Prostate gland (tissue), 2 donors: Measurements from ENCODE around the gene SLC35F4. TPM values are rescaled to one million over a fixed set of nuclear protein-coding genes. Genes with fewer than 3 reads are reported as not detected.
"Not testable (repeated sequence)": the region's sequence is repeated elsewhere in the genome, so short reads cannot be mapped to it uniquely, and the experiment has no call there.

Source experiments
- DNase-seq: peaks from one replicate; pipeline ENCODE4 v3.0.0-alpha.2; 2019; ENCODE audit warnings: low spot score
- H3K27ac ChIP-seq, 2 donors: fragments of 200-600 bp; sonication (generic); 2 replicates each; pipeline ENCODE4 v1.5.1; 2017 to 2019
- H3K27me3 ChIP-seq: fragments of 200-600 bp; sonication (generic); replicated peaks from 2 replicates; pipeline ENCODE4 v1.5.1; 2019; ENCODE audit not compliant: insufficient read depth
- H3K36me3 ChIP-seq, 2 donors: fragments of 200-600 bp; sonication (generic); 1 replicate in 1 of 2; 2 replicates in 1 of 2; pipeline versions ENCODE4 v1.5.1 to v1.8.1; 2017 to 2019
- H3K4me1 ChIP-seq: fragments of 200-600 bp; sonication (generic); replicated peaks from 2 replicates; pipeline ENCODE4 v1.5.1; 2019
- H3K4me3 ChIP-seq, 2 donors: fragments of 200-600 bp; sonication (generic); 2 replicates each; pipeline ENCODE4 v1.5.1; 2017 to 2019
- H3K9me3 ChIP-seq: fragments of 200-600 bp; sonication (generic); 2 replicates; pipeline ENCODE4 v1.5.1; 2017
- CTCF ChIP-seq, 4 experiments: fragments of 200-600 bp in 2 of 4; fragments of 450-650 bp in 2 of 4; sonication (generic) in 2 of 4; IDR thresholded peaks; 1 replicate in 3 of 4; 2 replicates in 1 of 4; pipeline ENCODE4 v1.5.1; 2016 to 2019; ENCODE audit warnings: antibody characterized with exemption in 4 of 4, mild to moderate bottlenecking in 2 of 4, moderate library complexity in 2 of 4
- POLR2A ChIP-seq: fragments of 450-650 bp; IDR thresholded peaks from one replicate; pipeline ENCODE4 v1.6.1; 2016; ENCODE audit warnings: antibody characterized with exemption, mild to moderate bottlenecking
- POLR2AphosphoS5 ChIP-seq: sonication (generic); formaldehyde crosslinking; IDR thresholded peaks from one replicate; pipeline ENCODE4 v1.6.1; 2017; ENCODE audit warnings: antibody characterized with exemption
- WGBS: methylation state at CpG from one replicate; pipeline ENCODE4 v1.1.5; 2018; 5-methylcytosine and 5-hydroxymethylcytosine counted together
- intact Hi-C: fragments of 100-400 bp; cut with DNase I; formaldehyde crosslinking; loops from one replicate; pipeline ENCODE4 v1.14.2; 2022
- total RNA-seq, 2 donors: library from RNA; depleted of rRNA; stranded (reverse); fragments of >200 nt; gene quantifications; one replicate each; pipeline ENCODE4 v1.1.0, GENCODE V29; 2016

Gene SLC35F4
- total RNA-seq, 2 donors from 2014 or later: 2.4 to 2.9 TPM

GRCh38 chr14:57866199-57866705 lies 360 bp upstream of the SLC35F4 start:
- no peaks in the 10 kb centered on the region for H3K36me3 ChIP-seq
- H3K27me3 ChIP-seq: peaks cover 19% of the 10 kb centered on the region
- no peak overlapping the region for H3K27ac ChIP-seq
- DNase-seq: no peak
- TF ChIP-seq POLR2AphosphoS5: no peak
- WGBS: 24% methylated on average over 19 of the region's 19 CpGs
- H3K4me1 ChIP-seq: no peaks in the 10 kb centered on the region
- intact Hi-C loops: no loop called here
- H3K4me3 ChIP-seq: peak overlapping the region in 1 of 2 donors; percentile 20
- no peaks in the 10 kb centered on the region for H3K9me3 ChIP-seq

- Histone ChIP-seq H3K27me3 (peaks cover 15% of the 10 kb centered on the region), H3K4me1 (no peaks in the 10 kb centered on the region), H3K27ac (no peak overlapping the region), H3K9me3 (no peaks in the 10 kb centered on the region), H3K36me3 (no peaks in the 10 kb centered on the region), H3K4me3 (peak overlapping the region; percentile 16 to 20)
- TF ChIP-seq POLR2AphosphoS5: no peak
- TF ChIP-seq CTCF (IDR thresholded peaks at IDR 0.05): no peak
- no peak for TF ChIP-seq POLR2A
- intact Hi-C loops: no loop called here
- no peak for DNase-seq
- 0% methylated on average over 13 of the region's 23 CpGs for WGBS
These were observed 858 bp downstream of the SLC35F4 start for GRCh38 chr14:57865066-57865402.

- no peak for TF ChIP-seq POLR2AphosphoS5
- no peak for TF ChIP-seq POLR2A
- no peak for TF ChIP-seq CTCF (IDR thresholded peaks at IDR 0.05)
- H3K4me1 ChIP-seq: no peaks in the 10 kb centered on the region
- H3K4me3 ChIP-seq: no peak overlapping the region
- WGBS: 20% methylated on average over 20 of the region's 20 CpGs
- H3K9me3 ChIP-seq: no peaks in the 10 kb centered on the region
- peaks cover 15% of the 10 kb centered on the region for H3K27me3 ChIP-seq
- DNase-seq: no peak
- no peaks in the 10 kb centered on the region for H3K36me3 ChIP-seq
- no peak overlapping the region for H3K27ac ChIP-seq
- intact Hi-C loops: no loop called here
These were observed 1.2 kb downstream of the SLC35F4 start for GRCh38 chr14:57864659-57865058.

GRCh38 chr14:57863471-57863870 lies 2.4 kb downstream of the SLC35F4 start:
- intact Hi-C loops: no loop called here
- DNase-seq: no peak
- H3K27me3 ChIP-seq: peaks cover 15% of the 10 kb centered on the region
- H3K4me3 ChIP-seq: no peak overlapping the region
- H3K4me1 ChIP-seq: no peaks in the 10 kb centered on the region
- WGBS: 64% methylated on average over 3 of the region's 3 CpGs
- H3K27ac ChIP-seq: no peak overlapping the region
- no peaks in the 10 kb centered on the region for H3K9me3 ChIP-seq
- TF ChIP-seq CTCF (IDR thresholded peaks at IDR 0.05) (no peak), POLR2A (no peak), POLR2AphosphoS5 (no peak)
- H3K36me3 ChIP-seq: no peaks in the 10 kb centered on the region

- H3K9me3 ChIP-seq, H3K27me3 ChIP-seq, H3K4me1 ChIP-seq, H3K4me3 ChIP-seq, intact Hi-C loops, DNase-seq, H3K36me3 ChIP-seq, H3K27ac ChIP-seq: not testable (repeated sequence)
- 82% methylated on average over 2 of the region's 2 CpGs for WGBS
These were observed 10.2 kb downstream of the SLC35F4 start for GRCh38 chr14:57855666-57856065.

GRCh38 chr14:57854571-57854970 lies 11.3 kb downstream of the SLC35F4 start:
- Histone ChIP-seq H3K36me3 (no peaks in the 10 kb centered on the region), H3K4me3 (no peak overlapping the region), H3K9me3 (no peaks in the 10 kb centered on the region), H3K27me3 (no peaks in the 10 kb centered on the region), H3K4me1 (no peaks in the 10 kb centered on the region), H3K27ac (no peak overlapping the region)
- TF ChIP-seq POLR2A: no peak
- intact Hi-C loops: no loop called here
- no peak for DNase-seq
- WGBS: 68% methylated on average over 2 of the region's 2 CpGs
